ENCODE results near the gene PERM1.

DNA sequence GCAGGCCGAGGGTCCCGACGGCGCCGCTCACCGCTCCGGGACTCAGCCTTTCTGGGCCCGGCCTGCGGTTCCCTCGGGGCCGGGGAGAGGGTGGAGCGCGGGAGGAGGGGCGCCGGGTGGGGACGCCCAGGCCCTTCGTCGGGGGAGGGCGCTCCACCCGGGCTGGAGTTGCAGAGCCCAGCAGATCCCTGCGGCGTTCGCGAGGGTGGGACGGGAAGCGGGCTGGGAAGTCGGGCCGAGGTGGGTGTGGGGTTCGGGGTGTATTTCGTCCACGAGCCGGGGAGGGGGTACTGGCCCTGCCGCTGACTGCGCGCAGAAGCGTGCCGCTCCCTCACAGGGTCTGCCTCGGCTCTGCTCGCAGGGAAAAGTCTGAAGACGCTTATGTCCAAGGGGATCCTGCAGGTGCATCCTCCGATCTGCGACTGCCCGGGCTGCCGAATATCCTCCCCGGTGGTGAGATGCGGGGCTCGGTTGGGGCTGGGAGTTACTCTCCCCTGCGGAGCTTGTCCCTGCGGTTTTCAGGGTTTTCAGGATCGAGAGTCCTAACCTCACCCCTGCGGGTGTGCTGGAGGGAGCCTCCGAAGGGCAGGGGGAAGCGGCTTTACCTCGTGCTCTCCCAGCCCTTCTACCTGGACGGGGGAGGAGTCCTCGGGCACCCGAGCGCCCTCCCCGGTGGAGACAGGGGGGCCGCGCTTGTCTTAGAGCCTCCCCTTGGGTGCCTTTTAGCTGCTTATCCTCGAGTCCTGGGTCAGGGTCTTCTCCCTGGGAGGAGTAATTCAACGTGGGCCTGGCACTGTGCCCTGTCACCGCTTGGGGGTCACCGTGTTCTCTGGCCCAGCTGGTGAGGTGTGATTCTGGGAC lies 56.1 kb downstream of the PERM1 start:
- TF ChIP-seq, protein P1, sequence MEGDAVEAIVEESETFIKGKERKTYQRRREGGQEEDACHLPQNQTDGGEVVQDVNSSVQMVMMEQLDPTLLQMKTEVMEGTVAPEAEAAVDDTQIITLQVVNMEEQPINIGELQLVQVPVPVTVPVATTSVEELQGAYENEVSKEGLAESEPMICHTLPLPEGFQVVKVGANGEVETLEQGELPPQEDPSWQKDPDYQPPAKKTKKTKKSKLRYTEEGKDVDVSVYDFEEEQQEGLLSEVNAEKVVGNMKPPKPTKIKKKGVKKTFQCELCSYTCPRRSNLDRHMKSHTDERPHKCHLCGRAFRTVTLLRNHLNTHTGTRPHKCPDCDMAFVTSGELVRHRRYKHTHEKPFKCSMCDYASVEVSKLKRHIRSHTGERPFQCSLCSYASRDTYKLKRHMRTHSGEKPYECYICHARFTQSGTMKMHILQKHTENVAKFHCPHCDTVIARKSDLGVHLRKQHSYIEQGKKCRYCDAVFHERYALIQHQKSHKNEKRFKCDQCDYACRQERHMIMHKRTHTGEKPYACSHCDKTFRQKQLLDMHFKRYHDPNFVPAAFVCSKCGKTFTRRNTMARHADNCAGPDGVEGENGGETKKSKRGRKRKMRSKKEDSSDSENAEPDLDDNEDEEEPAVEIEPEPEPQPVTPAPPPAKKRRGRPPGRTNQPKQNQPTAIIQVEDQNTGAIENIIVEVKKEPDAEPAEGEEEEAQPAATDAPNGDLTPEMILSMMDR (IDR thresholded peaks at IDR 0.05): no peak
- TF ChIP-seq POLR2A (IDR thresholded peaks at IDR 0.05): no peak
- TF ChIP-seq POLR2AphosphoS5 (IDR thresholded peaks at IDR 0.05): no peak

Measured in prostate gland (tissue), 2 donors.